H1 (cell line): ENCODE results near the gene MRPS5. TPM values are rescaled to one million over a fixed set of nuclear protein-coding genes. Genes with fewer than 3 reads are reported as not detected.

ENCODE experiments used
- CTCF ChIA-PET: fragments of 300-600 bp; sonication (Branson Sonifier 250); formaldehyde crosslinking; loops from one replicate; lab custom pipeline; 2021; ENCODE audit not compliant: partially characterized antibody; lab: Charles Lee
- POLR2A ChIA-PET: fragments of 300-600 bp; sonication (Branson Sonifier 250); formaldehyde crosslinking; loops from one replicate; lab custom pipeline; 2021; ENCODE audit warnings: inconsistent platforms; ENCODE audit not compliant: partially characterized antibody; lab: Charles Lee
- DNase-seq, 2 experiments: peaks; one replicate each; pipeline versions ENCODE4 v3.0.0 to v3.0.0-alpha.2; 2010 to 2022; ENCODE audit warnings: low spot score in 2 of 2, low read depth in 1 of 2, mixed read lengths in 1 of 2
- FAIRE-seq: peaks from 2 replicates; lab custom pipeline; 2011; peaks lifted over from hg19 to GRCh38; lab: Jason Lieb, UNC
- H2AFZ ChIP-seq: 2 replicates; pipeline ENCODE4 v1.8.1; 2012; ENCODE audit warnings: low read length, inconsistent platforms
- H2AK5ac ChIP-seq: 2 replicates; pipeline ENCODE4 v1.6.1; 2013; ENCODE audit warnings: low read depth, low read length
- H2BK120ac ChIP-seq: replicated peaks from 2 replicates; pipeline ENCODE3; 2013; ENCODE audit warnings: low read depth, low read length, inconsistent platforms
- H2BK12ac ChIP-seq: 2 replicates; pipeline ENCODE4 v1.6.1; 2013; ENCODE audit warnings: low read depth, low read length
- H2BK15ac ChIP-seq: 2 replicates; pipeline ENCODE4 v1.6.1; 2013; ENCODE audit warnings: low read length
- H2BK20ac ChIP-seq: 2 replicates; pipeline ENCODE4 v1.6.1; 2013; ENCODE audit warnings: low read length
- H2BK5ac ChIP-seq: 2 replicates; pipeline ENCODE4 v1.6.1; 2013; ENCODE audit warnings: low read depth, low read length
- H3K14ac ChIP-seq: 2 replicates; pipeline ENCODE4 v1.6.1; 2013; ENCODE audit warnings: inconsistent platforms; ENCODE audit not compliant: insufficient read length
- H3K18ac ChIP-seq: 2 replicates; pipeline ENCODE4 v1.6.1; 2013; ENCODE audit warnings: low read length; ENCODE audit errors: extremely low read depth
- H3K23ac ChIP-seq: 2 replicates; pipeline ENCODE4 v1.6.1; 2013; ENCODE audit warnings: inconsistent platforms; ENCODE audit not compliant: insufficient read length
- H3K23me2 ChIP-seq: 2 replicates; pipeline ENCODE4 v1.6.1; 2013; ENCODE audit warnings: low read depth, low read length
- H3K27ac ChIP-seq: 2 replicates; pipeline ENCODE4 v1.6.1; 2011; ENCODE audit warnings: low read depth, low read length, inconsistent platforms
- H3K27me3 ChIP-seq, 4 experiments: replicated peaks in 1 of 4; 1 replicate in 1 of 4; 2 replicates in 3 of 4; pipeline versions ENCODE4 v1.6.1 to v1.8.1; 2011 to 2013; ENCODE audit warnings: low read length in 3 of 4, mild to moderate bottlenecking in 3 of 4, inconsistent platforms in 2 of 4, mixed read lengths in 2 of 4, moderate library complexity in 1 of 4; ENCODE audit not compliant: control insufficient read depth in 3 of 4, insufficient read depth in 3 of 4; ENCODE audit errors: extremely low read depth in 1 of 4
- H3K36me3 ChIP-seq, 4 experiments: 2 replicates each; pipeline versions ENCODE4 v1.6.1 to v1.8.1; 2011 to 2013; ENCODE audit warnings: mild to moderate bottlenecking in 4 of 4, low read length in 3 of 4, moderate library complexity in 2 of 4, control low read depth in 1 of 4, inconsistent platforms in 1 of 4; ENCODE audit not compliant: insufficient read depth in 4 of 4, control insufficient read depth in 2 of 4
- H3K4ac ChIP-seq: replicated peaks from 2 replicates; pipeline ENCODE3; 2013; ENCODE audit warnings: low read length, low read depth, mixed read lengths, inconsistent platforms; ENCODE audit not compliant: insufficient read length
- H3K4me1 ChIP-seq, 4 experiments: replicated peaks in 1 of 4; 1 replicate in 1 of 4; 2 replicates in 3 of 4; pipeline versions ENCODE4 v1.6.1 to v1.8.1; 2011 to 2013; ENCODE audit warnings: low read length in 3 of 4, inconsistent platforms in 2 of 4, mixed read lengths in 1 of 4; ENCODE audit not compliant: insufficient read depth in 4 of 4, control insufficient read depth in 3 of 4
- H3K4me2 ChIP-seq, 2 experiments: 2 replicates each; pipeline versions ENCODE4 v1.6.1 to v1.8.1; 2011 to 2013; ENCODE audit warnings: low read depth in 2 of 2, low read length in 2 of 2, control low read depth in 1 of 2, inconsistent platforms in 1 of 2, mild to moderate bottlenecking in 1 of 2; ENCODE audit not compliant: insufficient read depth in 1 of 2
- H3K4me3 ChIP-seq, 4 experiments: fragments of 200-600, 300-600 bp in 1 of 4; sonication (generic), shearing (Covaris generic), sonication (Bioruptor Twin) in 1 of 4; 2 replicates each; pipeline versions ENCODE4 v1.5.1 to v1.8.1; 2011 to 2016; ENCODE audit warnings: low read length in 4 of 4, low read depth in 3 of 4, control low read depth in 2 of 4, inconsistent platforms in 2 of 4, mild to moderate bottlenecking in 2 of 4, mixed read lengths in 1 of 4, moderate library complexity in 1 of 4; ENCODE audit not compliant: insufficient read depth in 2 of 4; ENCODE audit errors: extremely low read depth in 1 of 4
- H3K56ac ChIP-seq: replicated peaks from 2 replicates; pipeline ENCODE3; 2013; ENCODE audit warnings: low read depth, mild to moderate bottlenecking, mixed read lengths, low read length, inconsistent platforms; ENCODE audit not compliant: insufficient read length
- H3K79me1 ChIP-seq: 2 replicates; pipeline ENCODE4 v1.6.1; 2013; ENCODE audit warnings: low read depth, low read length, control low read depth
- H3K79me2 ChIP-seq, 2 experiments: 2 replicates each; pipeline versions ENCODE4 v1.6.1 to v1.8.1; 2012 to 2013; ENCODE audit warnings: low read length in 2 of 2, mild to moderate bottlenecking in 2 of 2, inconsistent platforms in 1 of 2; ENCODE audit not compliant: insufficient read depth in 2 of 2, control insufficient read depth in 1 of 2
- H3K9ac ChIP-seq, 4 experiments: replicated peaks in 1 of 4; 1 replicate in 1 of 4; 2 replicates in 3 of 4; pipeline versions ENCODE4 v1.6.1 to v1.8.1; 2011 to 2013; ENCODE audit warnings: low read depth in 3 of 4, low read length in 3 of 4, control low read depth in 2 of 4, mild to moderate bottlenecking in 2 of 4, moderate library complexity in 2 of 4, inconsistent platforms in 1 of 4; ENCODE audit errors: extremely low read depth in 1 of 4
- H3K9me3 ChIP-seq, 2 experiments: 2 replicates each; pipeline versions ENCODE4 v1.6.1 to v1.8.1; 2012 to 2013; ENCODE audit warnings: mild to moderate bottlenecking in 2 of 2, moderate library complexity in 2 of 2, control low read depth in 1 of 2, inconsistent platforms in 1 of 2, low read depth in 1 of 2, low read length in 1 of 2, mixed read lengths in 1 of 2; ENCODE audit not compliant: insufficient read depth in 2 of 2
- H4K20me1 ChIP-seq, 2 experiments: replicated peaks in 1 of 2; 2 replicates each; pipeline versions ENCODE3 to v1.8.1; 2011 to 2013; ENCODE audit warnings: inconsistent platforms in 2 of 2, low read length in 2 of 2, mild to moderate bottlenecking in 1 of 2; ENCODE audit not compliant: insufficient read depth in 2 of 2, control insufficient read depth in 1 of 2
- H4K5ac ChIP-seq: 2 replicates; pipeline ENCODE4 v1.6.1; 2013; ENCODE audit warnings: low read length, low read depth, mixed read lengths, inconsistent platforms; ENCODE audit not compliant: insufficient read length
- H4K8ac ChIP-seq: 2 replicates; pipeline ENCODE4 v1.8.0; 2013; ENCODE audit warnings: mild to moderate bottlenecking, moderate library complexity, low read length, inconsistent platforms; ENCODE audit not compliant: insufficient read depth; ENCODE audit errors: extremely low read depth
- H4K91ac ChIP-seq: replicated peaks from 2 replicates; pipeline ENCODE3; 2013; ENCODE audit warnings: low read length, mixed read lengths, inconsistent platforms; ENCODE audit not compliant: insufficient read length
- JUN ChIP-seq: IDR thresholded peaks from 2 replicates; pipeline ENCODE4 v1.6.1; 2011; ENCODE audit warnings: low read depth, mild to moderate bottlenecking, improper control_type of control experiment, low read length
- KDM4A ChIP-seq: IDR thresholded peaks from one replicate; pipeline ENCODE4 v1.7.1; 2012; ENCODE audit warnings: low read depth, mild to moderate bottlenecking, moderate library complexity, low read length, inconsistent platforms; ENCODE audit not compliant: severe bottlenecking
- POU5F1 ChIP-seq: IDR thresholded peaks from 2 replicates; pipeline ENCODE4 v1.6.1; 2011; ENCODE audit warnings: low read depth, mild to moderate bottlenecking, low read length, moderate library complexity
- RAD21 ChIP-seq, 2 experiments: IDR thresholded peaks in 1 of 2; conservative IDR thresholded peaks in 1 of 2; 2 replicates each; pipeline ENCODE4 v1.6.1; 2011; ENCODE audit warnings: low read depth in 2 of 2, low read length in 2 of 2, improper control_type of control experiment in 1 of 2, inconsistent platforms in 1 of 2, mild to moderate bottlenecking in 1 of 2, moderate library complexity in 1 of 2
- SUZ12 ChIP-seq: fragments of 200-600 bp; sonication (generic); IDR thresholded peaks from 2 replicates; pipeline ENCODE4 v1.6.1; 2012; ENCODE audit warnings: mild to moderate bottlenecking, inconsistent platforms, low read length, moderate library complexity, mixed read lengths
- TAF1 ChIP-seq: IDR thresholded peaks from 2 replicates; pipeline ENCODE4 v1.6.1; 2011; ENCODE audit warnings: mild to moderate bottlenecking, low read depth, low read length
- WGBS, 2 experiments: shearing (Covaris generic) in 1 of 2; methylation state at CpG; one replicate each; pipeline versions ENCODE4 v1.1.6 to v1.1.7; 2013 to 2015; ENCODE audit warnings: low lambda C conversion rate in 2 of 2, mixed read lengths in 2 of 2, inconsistent platforms in 1 of 2, low coverage in 1 of 2, missing lambda C conversion rate in 1 of 2; ENCODE audit not compliant: insufficient replicate concordance in 2 of 2, insufficient coverage in 1 of 2, insufficient read length in 1 of 2; ENCODE audit errors: extremely low coverage in 1 of 2, missing lambda C conversion rate in 1 of 2; 5-methylcytosine and 5-hydroxymethylcytosine counted together
- polyA plus RNA-seq, 7 experiments: library from polyadenylated mRNA; depleted of rRNA in 3 of 7; stranded (reverse) in 5 of 7; unstranded in 2 of 7; fragments of >200 nt in 5 of 7; fragments of 200-250 nt in 2 of 7; gene quantifications; 1 replicate in 5 of 7; 2 replicates in 1 of 7; 4 replicates in 1 of 7; pipeline versions ENCODE4 v1.2.1 to v1.2.3, GENCODE V29; 2011 to 2013; ENCODE audit warnings: missing spikeins in 2 of 7, mixed read lengths in 2 of 7
- total RNA-seq: library from RNA; stranded (reverse); fragmentation: NEBNext Ultra II Directional; extraction: Animal tissue kit (Norgen Biotek cat#: 25700); gene quantifications from 2 replicates; pipeline ENCODE4 v1.2.1, GENCODE V29; 2021

The MRPS5 gene
- total and polyA plus RNA-seq, 2 of the 8 experiments (the other 6 are each of a cell fraction or from before 2014, with no cell fraction given): 36.7 to 53.0 TPM

DNA sequence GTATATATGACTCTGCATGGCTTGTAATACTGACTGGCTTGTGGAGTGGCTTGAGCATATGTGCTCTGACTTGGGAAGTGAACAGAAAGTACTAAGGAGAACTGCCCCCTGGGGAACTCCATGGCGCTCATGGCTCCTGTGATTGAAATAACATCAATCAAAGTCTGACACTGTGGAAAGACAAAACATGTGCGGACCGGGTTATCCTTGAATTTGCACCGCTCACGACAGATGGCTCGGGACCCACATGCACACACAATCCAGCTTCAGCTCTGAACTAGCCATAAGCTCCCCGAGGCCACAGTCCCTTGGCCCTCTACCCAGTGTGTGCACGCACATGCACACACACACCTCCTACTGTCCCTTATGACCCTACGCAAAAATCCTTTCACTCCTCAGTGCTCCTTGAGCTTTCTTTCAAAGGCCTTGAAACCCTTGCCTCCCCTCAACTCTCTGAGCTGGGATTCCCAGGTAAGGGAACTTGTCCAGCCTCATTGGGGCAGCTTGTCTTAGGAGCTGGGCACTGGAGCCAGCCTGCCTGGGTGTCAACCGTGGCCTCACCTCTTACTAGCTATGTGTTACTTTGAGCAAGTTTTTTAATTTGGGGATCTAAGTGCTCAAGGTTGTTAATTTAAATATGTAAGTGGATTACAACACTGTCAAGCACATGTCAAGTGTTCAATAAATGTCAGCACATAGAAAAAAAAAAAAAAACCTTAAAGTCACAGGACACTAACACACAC, 43.6 kb downstream of the MRPS5 start:
- CTCF ChIA-PET: interaction anchor here (0.6 to 4.6 kb wide), 13 partner anchors 11 to 120 kb away, joined by 3 to 40 read pairs (median 6); no protein-coding TSS in a partner anchor
- Histone ChIP-seq H3K23me2 (0 out of 2 replicates have a peak, but pooled peaks cover 4% of the 10 kb centered on the region), H4K8ac (no peak overlapping the region), H3K4me2 (peak overlapping the region in 1 of 2 experiments; percentile 10; a peak in 1 of 4 replicates), H3K36me3 (no peaks in the 10 kb centered on the region), H3K18ac (no peak overlapping the region), H3K9ac (no peak overlapping the region), H4K20me1 (no peaks in the 10 kb centered on the region), H3K4me3 (no peak overlapping the region), H3K4ac (no peak overlapping the region), H2AK5ac (peak overlapping the region; percentile 58; the same call in 1 of the 2 replicates), H3K79me1 (no peaks in the 10 kb centered on the region), H3K4me1 (peaks cover 0 to 8% (median 4%) of the 10 kb centered on the region in 4 experiments; a peak in 5 of 7 replicates), H2BK15ac (0 out of 2 replicates have a peak overlapping the region, but pooled peaks have one; percentile 18), H3K79me2 (no peaks in the 10 kb centered on the region), H3K56ac (no peak overlapping the region), H4K5ac (no peak overlapping the region), H2AFZ (0 out of 2 replicates have a peak overlapping the region, but pooled peaks have one; percentile 17), H4K91ac (peak overlapping the region; percentile 66), H2BK12ac (no peak overlapping the region), H3K14ac (no peak overlapping the region), H2BK20ac (no peak overlapping the region), H3K27me3 (peaks cover 0 to 15% (median 12%) of the 10 kb centered on the region in 4 experiments; a peak in 4 of 7 replicates), H2BK120ac (no peak overlapping the region), H3K9me3 (peaks cover 0 to 22% of the 10 kb centered on the region in 2 experiments; a peak in 2 of 4 replicates), H3K23ac (no peak overlapping the region), H2BK5ac (no peak overlapping the region), H3K27ac (no peak overlapping the region)
- DNase-seq (no peak), FAIRE-seq (no peak)
- POLR2A ChIA-PET: interaction anchor here (0.5 to 3.0 kb wide), 2 partner anchors 40 to 43 kb away, joined by 4 to 13 read pairs; partner anchors contain the start of gene MRPS5
- 89% methylated on average over 10 of the region's 10 CpGs; no CpG with 5 or more reads in 1 of the 2 experiments for WGBS, 2 experiments
- TF ChIP-seq KDM4A: no peak
- no peak for TF ChIP-seq POU5F1
- no peak for TF ChIP-seq JUN
- TF ChIP-seq RAD21 (IDR thresholded peaks at IDR 0.05 in 1 of 2, conservative IDR thresholded peaks at IDR 0.05 in 1 of 2; ENCODE audit: low read depth in 2 of 2, low read length in 2 of 2): no peak
- no peak for TF ChIP-seq TAF1
- TF ChIP-seq SUZ12: no peak
